Measurements from ENCODE around the gene SNX7.

GRCh38 chr1:98659879-98660278 is 1.6 kb upstream of the SNX7 start:
- TF ChIP-seq CTCF (IDR thresholded peaks at IDR 0.05; ENCODE audit: insufficient read depth, low read length, poor library complexity, severe bottlenecking) (no peak), EZH2phosphoT487 (conservative IDR thresholded peaks at IDR 0.05; ENCODE audit: low read length) (no peak)

Measured in SU-DHL-6 (cell line).